IMR-90 (cell line): ENCODE results near the gene KLF11. TPM values are rescaled to one million over a fixed set of nuclear protein-coding genes. Genes with fewer than 3 reads are reported as not detected.

Source experiments
- ATAC-seq: fragments of 200-7000 bp; cut with Tn5 transposase; 2 replicates; pipeline ENCODE4 v1.9.1; 2020; ENCODE audit warnings: low read depth, mild to moderate bottlenecking, moderate library complexity
- BruUV-seq: library from RNA; stranded (reverse); fragments of 400-500 nt; replicated peaks from 2 replicates; lab custom pipeline; 2021; lab: Mats Ljungman, UMichigan
- CTCF ChIA-PET: fragments of 300-600 bp; formaldehyde crosslinking; extraction: SDS; loops from one replicate; lab custom pipeline; 2021; ENCODE audit warnings: antibody characterized with exemption; lab: Yijun Ruan, JAX
- POLR2A ChIA-PET: fragments of 300-600 bp; sonication (Branson Sonifier 250); formaldehyde crosslinking; loops from one replicate; lab custom pipeline; 2022; ENCODE audit warnings: antibody characterized with exemption; ENCODE audit not compliant: unreplicated experiment; lab: Charles Lee
- DNase-seq: peaks from one replicate; pipeline ENCODE4 v3.0.0; 2013
- H2AFZ ChIP-seq: replicated peaks from 2 replicates; pipeline ENCODE3; 2013; ENCODE audit warnings: low read length, mild to moderate bottlenecking; ENCODE audit not compliant: poor library complexity
- H2AK5ac ChIP-seq: 2 replicates; pipeline ENCODE4 v1.6.1; 2013; ENCODE audit warnings: low read depth, low read length, inconsistent platforms
- H2AK9ac ChIP-seq: replicated peaks from 2 replicates; pipeline ENCODE3; 2013; ENCODE audit warnings: mild to moderate bottlenecking, low read depth, low read length, moderate library complexity; ENCODE audit not compliant: poor library complexity
- H2BK120ac ChIP-seq: 2 replicates; pipeline ENCODE4 v1.6.1; 2013; ENCODE audit warnings: low read depth, low read length, inconsistent platforms
- H2BK15ac ChIP-seq: 3 replicates; pipeline ENCODE4 v1.6.1; 2013; ENCODE audit warnings: low read depth, low read length, inconsistent platforms
- H2BK20ac ChIP-seq: 2 replicates; pipeline ENCODE4 v1.6.1; 2013; ENCODE audit warnings: low read depth, mild to moderate bottlenecking, inconsistent platforms, low read length, moderate library complexity
- H2BK5ac ChIP-seq: 2 replicates; pipeline ENCODE4 v1.6.1; 2013; ENCODE audit warnings: mild to moderate bottlenecking, low read depth, low read length, inconsistent platforms; ENCODE audit not compliant: poor library complexity, severe bottlenecking
- H3K14ac ChIP-seq: replicated peaks from 2 replicates; pipeline ENCODE4 v1.6.1; 2013; ENCODE audit warnings: low read depth, low read length, inconsistent platforms
- H3K18ac ChIP-seq: 2 replicates; pipeline ENCODE4 v1.6.1; 2013; ENCODE audit warnings: low read depth, low read length, control low read depth
- H3K23ac ChIP-seq: 2 replicates; pipeline ENCODE4 v1.6.1; 2013; ENCODE audit warnings: low read depth, low read length, inconsistent platforms
- H3K27ac ChIP-seq: 2 replicates; pipeline ENCODE4 v1.5.1; 2013; ENCODE audit warnings: mild to moderate bottlenecking, control low read depth, low read length; ENCODE audit not compliant: insufficient read depth
- H3K27me3 ChIP-seq: 2 replicates; pipeline ENCODE4 v1.6.1; 2013; ENCODE audit warnings: low read length; ENCODE audit not compliant: control insufficient read depth, insufficient read depth
- H3K36me3 ChIP-seq: 2 replicates; pipeline ENCODE4 v1.6.1; 2013; ENCODE audit warnings: low read length, mixed read lengths; ENCODE audit not compliant: control insufficient read depth, insufficient read depth
- H3K4ac ChIP-seq: 2 replicates; pipeline ENCODE4 v1.6.1; 2013; ENCODE audit warnings: low read depth, low read length, inconsistent platforms
- H3K4me1 ChIP-seq: 2 replicates; pipeline ENCODE4 v1.6.1; 2013; ENCODE audit warnings: low read length, mixed read lengths; ENCODE audit not compliant: control insufficient read depth, insufficient read depth
- H3K4me2 ChIP-seq: 2 replicates; pipeline ENCODE4 v1.6.1; 2013; ENCODE audit warnings: low read depth, mild to moderate bottlenecking, control low read depth, low read length, moderate library complexity
- H3K4me3 ChIP-seq: 2 replicates; pipeline ENCODE4 v1.5.1; 2013; ENCODE audit warnings: low read depth, mild to moderate bottlenecking, control low read depth, low read length, moderate library complexity; ENCODE audit not compliant: insufficient read depth
- H3K56ac ChIP-seq: 2 replicates; pipeline ENCODE4 v1.6.1; 2013; ENCODE audit warnings: low read length, inconsistent platforms; ENCODE audit not compliant: insufficient read depth; ENCODE audit errors: extremely low read depth
- H3K79me1 ChIP-seq, 2 experiments: 2 replicates each; pipeline ENCODE4 v1.6.1; 2013; ENCODE audit warnings: low read length in 2 of 2, inconsistent platforms in 1 of 2, low read depth in 1 of 2
- H3K9ac ChIP-seq: 2 replicates; pipeline ENCODE4 v1.6.1; 2013; ENCODE audit warnings: low read depth, low read length, control low read depth
- H3K9me1 ChIP-seq: 2 replicates; pipeline ENCODE4 v1.6.1; 2013; ENCODE audit warnings: low read length, inconsistent platforms; ENCODE audit not compliant: insufficient read depth
- H3K9me3 ChIP-seq: 2 replicates; pipeline ENCODE4 v1.6.1; 2013; ENCODE audit warnings: low read length; ENCODE audit not compliant: control insufficient read depth, insufficient read depth
- H4K20me1 ChIP-seq: 2 replicates; pipeline ENCODE4 v1.6.1; 2013; ENCODE audit warnings: low read length, inconsistent platforms; ENCODE audit not compliant: insufficient read depth
- H4K5ac ChIP-seq: 2 replicates; pipeline ENCODE4 v1.6.1; 2013; ENCODE audit warnings: mild to moderate bottlenecking, low read depth, low read length, control low read depth
- H4K8ac ChIP-seq, 2 experiments: 2 replicates each; pipeline ENCODE4 v1.6.1; 2013; ENCODE audit warnings: low read depth in 2 of 2, low read length in 2 of 2, control low read depth in 1 of 2, inconsistent platforms in 1 of 2
- H4K91ac ChIP-seq: 2 replicates; pipeline ENCODE4 v1.6.1; 2013; ENCODE audit warnings: low read depth, low read length, inconsistent platforms; ENCODE audit not compliant: insufficient read depth
- CHD1 ChIP-seq: IDR thresholded peaks from 2 replicates; pipeline ENCODE4 v1.6.1; 2012; ENCODE audit warnings: low read depth, low read length, improper control_type of control experiment
- RAD21 ChIP-seq: IDR thresholded peaks from 2 replicates; pipeline ENCODE4 v1.6.1; 2012; ENCODE audit warnings: low read length, improper control_type of control experiment
- WGBS, 2 experiments: methylation state at CpG; one replicate each; pipeline versions ENCODE4 v1.1.5 to v1.1.7; 2013; ENCODE audit warnings: missing lambda C conversion rate in 2 of 2; ENCODE audit not compliant: insufficient read length in 1 of 2; ENCODE audit errors: extremely low coverage in 2 of 2; 5-methylcytosine and 5-hydroxymethylcytosine counted together
- dilution Hi-C: fragments of 300-500 bp; cut with HindIII; formaldehyde crosslinking; loops from one replicate; pipeline ENCODE4 v1.14.3; 2018; ENCODE audit warnings: low sequenced_read_pairs; ENCODE audit not compliant: unreplicated experiment
- in situ Hi-C: fragments of 300-500 bp; cut with MboI; formaldehyde crosslinking; loops from 3 replicates; pipeline ENCODE4 v1.14.3; 2019; ENCODE audit warnings: low sequenced_read_pairs, inconsistent platforms, mixed read lengths
- intact Hi-C: fragments of 100-400 bp; cut with micrococcal nuclease; formaldehyde crosslinking; loops from 2 replicates; pipeline ENCODE4 v1.10.0; 2022
- polyA plus RNA-seq, 3 experiments: library from polyadenylated mRNA; depleted of rRNA; stranded (reverse); fragments of >200 nt; gene quantifications; 2 replicates each; pipeline ENCODE4 v1.2.3, GENCODE V29; 2012; ENCODE audit warnings: low replicate concordance in 1 of 3
- total RNA-seq: library from RNA; depleted of rRNA; stranded (reverse); fragments of >200 nt; gene quantifications from 2 replicates; pipeline ENCODE4 v1.2.3, GENCODE V29; 2012

Gene KLF11
- total and polyA plus RNA-seq, 2 of the 4 experiments (the other 2 are of a cell fraction): 2.0 to 2.4 TPM

DNA sequence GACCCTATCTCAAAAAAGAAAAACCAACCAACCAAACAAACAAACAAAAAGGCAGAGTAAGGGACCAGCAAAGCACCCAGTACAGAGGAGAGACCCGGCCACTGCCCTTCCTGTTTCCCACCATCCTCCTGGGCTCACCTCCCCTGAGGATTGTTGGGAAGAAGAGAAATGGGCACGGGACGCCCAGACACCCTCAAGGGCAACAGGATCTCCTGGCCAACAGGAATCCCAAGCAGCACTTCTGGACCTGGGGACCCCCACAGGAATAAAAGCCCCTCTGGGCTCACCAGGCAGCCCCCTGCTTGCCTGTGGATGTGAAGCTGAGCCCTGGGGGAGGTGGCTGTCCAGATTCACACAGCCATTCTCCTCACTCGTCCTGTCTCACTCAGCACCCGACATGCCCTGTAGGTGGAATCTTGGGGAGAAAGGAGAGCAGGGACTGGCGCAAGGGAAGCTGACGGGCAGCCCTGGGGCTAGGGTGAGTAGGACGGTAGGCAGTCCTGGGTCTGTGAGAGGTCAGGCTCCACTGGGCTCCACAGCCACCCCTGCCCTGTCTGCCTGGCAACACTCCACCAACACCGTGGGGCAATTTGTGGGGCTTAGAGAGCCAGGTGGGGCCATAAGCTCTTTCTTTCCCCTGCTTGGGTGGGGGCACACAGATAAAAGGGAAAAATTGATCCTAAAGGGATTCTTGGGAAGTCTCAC is 18.0 kb downstream of the KLF11 start:
- H2AK9ac ChIP-seq: peak overlapping the region; percentile 9
- H3K27ac ChIP-seq: no peak overlapping the region
- DNase-seq (no peak), ATAC-seq (no peak)
- no peak overlapping the region for H4K91ac ChIP-seq
- no peak overlapping the region for H4K8ac ChIP-seq
- no peak overlapping the region for H3K18ac ChIP-seq
- no peak overlapping the region for H2AK5ac ChIP-seq
- POLR2A ChIA-PET: no interaction called here
- H2BK5ac ChIP-seq: no peak overlapping the region
- H2BK20ac ChIP-seq: no peak overlapping the region
- no peak overlapping the region for H3K4me2 ChIP-seq
- CTCF ChIA-PET: interaction anchor here (1.0 to 1.7 kb wide), 2 partner anchors 11 to 247 kb away, joined by 3 to 6 read pairs; no protein-coding TSS in a partner anchor
- H2AFZ ChIP-seq: peak overlapping the region; percentile 43
- no peak overlapping the region for H2BK120ac ChIP-seq
- no peak overlapping the region for H3K23ac ChIP-seq
- intact Hi-C loops: no loop called here
- H4K5ac ChIP-seq: no peak overlapping the region
- no peak overlapping the region for H2BK15ac ChIP-seq
- no peaks in the 10 kb centered on the region; the same call in 1 of the 2 replicates for H3K9me1 ChIP-seq
- no TSS peak for BruUV-seq
- peaks cover 10% of the 10 kb centered on the region; the same call in 1 of the 2 replicates for H3K4me1 ChIP-seq
- H3K14ac ChIP-seq: no peak overlapping the region
- dilution Hi-C loops: no loop called here
- no CpG with 5 or more reads among the region's 9 CpGs for WGBS, 2 experiments
- H4K20me1 ChIP-seq: no peaks in the 10 kb centered on the region; the same call in 1 of the 2 replicates
- no peaks in the 10 kb centered on the region for H3K79me1 ChIP-seq
- H3K36me3 ChIP-seq: no peaks in the 10 kb centered on the region
- H3K9me3 ChIP-seq: no peaks in the 10 kb centered on the region
- H3K4ac ChIP-seq: no peak overlapping the region
- H3K27me3 ChIP-seq: peaks cover 2% of the 10 kb centered on the region; the same call in 1 of the 2 replicates
- no peak overlapping the region for H3K9ac ChIP-seq
- H3K56ac ChIP-seq: no peak overlapping the region
- TF ChIP-seq RAD21 (no peak), CHD1 (no peak)
- H3K4me3 ChIP-seq: no peak overlapping the region
- in situ Hi-C loops: no loop called here
